OCI-LY7 (cell line): ENCODE results near the gene KIAA0930. TPM values are rescaled to one million over a fixed set of nuclear protein-coding genes. Genes with fewer than 3 reads are reported as not detected.

Source experiments
- BruUV-seq: library from RNA; stranded (reverse); fragments of 400-500 nt; replicated peaks from 2 replicates; lab custom pipeline; 2021; lab: Mats Ljungman, UMichigan
- CTCF ChIA-PET: fragments of 300-600 bp; sonication (Branson Sonifier 250); formaldehyde crosslinking; loops from one replicate; lab custom pipeline; 2022; ENCODE audit warnings: antibody characterized with exemption; ENCODE audit not compliant: unreplicated experiment; lab: Charles Lee
- POLR2A ChIA-PET: fragments of 300-600 bp; sonication (Branson Sonifier 250); formaldehyde crosslinking; loops from one replicate; lab custom pipeline; 2022; ENCODE audit warnings: antibody characterized with exemption; lab: Charles Lee
- DNase-seq: peaks from one replicate; pipeline ENCODE4 v3.0.0-alpha.2; 2015; ENCODE audit warnings: low spot score
- H2AFZ ChIP-seq: fragments of 200-600 bp; sonication (generic), shearing (Covaris generic); 2 replicates; pipeline ENCODE4 v1.6.1; 2014; ENCODE audit warnings: mild to moderate bottlenecking, antibody characterized with exemption, low read length, moderate library complexity
- H3K27ac ChIP-seq: fragments of 200-600 bp; sonication (generic); 2 replicates; pipeline ENCODE4 v1.5.1; 2014; ENCODE audit warnings: mixed run types, low read depth, mild to moderate bottlenecking, moderate library complexity, low read length, inconsistent platforms; ENCODE audit not compliant: poor library complexity, severe bottlenecking
- H3K36me3 ChIP-seq: fragments of 200-600 bp; sonication (generic); 2 replicates; pipeline ENCODE4 v1.6.1; 2014; ENCODE audit warnings: mild to moderate bottlenecking, antibody characterized with exemption, low read length, moderate library complexity, mixed read lengths; ENCODE audit not compliant: insufficient read depth
- H3K4me1 ChIP-seq: fragments of 200-600 bp; sonication (generic); 2 replicates; pipeline ENCODE4 v1.5.1; 2014; ENCODE audit warnings: mild to moderate bottlenecking, low read length; ENCODE audit not compliant: insufficient read depth, poor library complexity, severe bottlenecking
- H3K4me2 ChIP-seq: fragments of 200-600 bp; sonication (generic); 2 replicates; pipeline ENCODE4 v1.6.1; 2014; ENCODE audit warnings: mild to moderate bottlenecking, low read length
- H3K4me3 ChIP-seq: fragments of 200-600 bp; sonication (generic); 2 replicates; pipeline ENCODE4 v1.5.1; 2014; ENCODE audit warnings: mild to moderate bottlenecking, low read depth, low read length; ENCODE audit not compliant: poor library complexity, severe bottlenecking
- H3K79me2 ChIP-seq: fragments of 200-600 bp; sonication (generic); 2 replicates; pipeline ENCODE4 v1.6.1; 2016; ENCODE audit warnings: low read depth, mild to moderate bottlenecking, low read length, moderate library complexity, mixed read lengths; ENCODE audit not compliant: insufficient read depth
- H3K9me2 ChIP-seq: fragments of 200-600 bp; sonication (generic); 2 replicates; pipeline ENCODE4 v1.6.1; 2016; ENCODE audit warnings: mild to moderate bottlenecking, low read length, mixed read lengths; ENCODE audit not compliant: insufficient read depth
- H3K9me3 ChIP-seq: fragments of 200-600 bp; sonication (generic); 2 replicates; pipeline ENCODE4 v1.6.1; 2014; ENCODE audit warnings: mild to moderate bottlenecking, mixed run types, low read length, mixed read lengths
- H4K20me1 ChIP-seq: fragments of 200-600 bp; sonication (generic); 2 replicates; pipeline ENCODE4 v1.6.1; 2014; ENCODE audit warnings: mild to moderate bottlenecking, antibody characterized with exemption, low read length, moderate library complexity, mixed read lengths; ENCODE audit not compliant: insufficient read depth
- CTCF ChIP-seq: fragments of 200-600 bp; sonication (generic); conservative IDR thresholded peaks from 2 replicates; pipeline ENCODE4 v1.5.1; 2014; ENCODE audit warnings: mild to moderate bottlenecking, antibody characterized with exemption, low read length, moderate library complexity, mixed read lengths
- EZH2phosphoT487 ChIP-seq: fragments of 200-600 bp; sonication (generic); IDR thresholded peaks from 2 replicates; pipeline ENCODE4 v1.6.1; 2018; ENCODE audit warnings: low read depth, borderline replicate concordance, mild to moderate bottlenecking, mixed run types, antibody characterized with exemption, low read length, moderate library complexity, mixed read lengths
- intact Hi-C: fragments of 100-400 bp; cut with micrococcal nuclease; formaldehyde crosslinking; loops from one replicate; pipeline ENCODE4 v1.10.0; 2022; ENCODE audit not compliant: unreplicated experiment
- total RNA-seq, 2 experiments: library from RNA; depleted of rRNA in 1 of 2; stranded (reverse); fragments of >200 nt in 1 of 2; shearing (Covaris generic) in 1 of 2; gene quantifications; 2 replicates each; pipeline ENCODE4 v1.2.3, GENCODE V29; 2014 to 2022

KIAA0930 gene
- total RNA-seq, 2 experiments from 2014 or later: 80.7 to 93.9 TPM

GRCh38 chr22:45248832-45249561 is 8.3 kb upstream of the KIAA0930 start:
- peak overlapping the region; percentile 40; the same call in 1 of the 2 replicates for H2AFZ ChIP-seq
- H3K4me2 ChIP-seq: peak overlapping the region; percentile 69
- intact Hi-C loops: no loop called here
- peaks cover 53% of the 10 kb centered on the region for H3K4me1 ChIP-seq
- H3K9me2 ChIP-seq: no peaks in the 10 kb centered on the region
- peak overlapping the region; percentile 54 for H3K4me3 ChIP-seq
- TF ChIP-seq EZH2phosphoT487 (no peak), CTCF (no peak)
- ChIA-PET CTCF (no interaction called here), POLR2A (interaction anchor here (0.7 to 1.4 kb wide), 4 partner anchors 9 to 141 kb away, joined by 3 to 5 read pairs (median 4); no protein-coding TSS in a partner anchor)
- no TSS peak for BruUV-seq
- DNase-seq: peak; percentile 70
- H3K9me3 ChIP-seq: no peaks in the 10 kb centered on the region
- no peaks in the 10 kb centered on the region for H3K36me3 ChIP-seq
- H3K79me2 ChIP-seq: no peaks in the 10 kb centered on the region
- H4K20me1 ChIP-seq: no peaks in the 10 kb centered on the region
- peak overlapping the region; percentile 65 for H3K27ac ChIP-seq

- Histone ChIP-seq H3K27ac (peak overlapping the region; percentile 97), H3K79me2 (no peaks in the 10 kb centered on the region), H3K4me3 (peak overlapping the region; percentile 48), H3K9me3 (no peaks in the 10 kb centered on the region), H2AFZ (no peak overlapping the region; the same call in 1 of the 2 replicates), H3K4me1 (peaks cover 70% of the 10 kb centered on the region), H3K36me3 (no peaks in the 10 kb centered on the region), H3K4me2 (peak overlapping the region; percentile 74), H4K20me1 (no peaks in the 10 kb centered on the region), H3K9me2 (no peaks in the 10 kb centered on the region)
- ChIA-PET CTCF (interaction anchor here (0.6 kb wide), 1 partner anchor 17 kb away, joined by 3 read pairs; no protein-coding TSS in a partner anchor), POLR2A (interaction anchor here (0.5 to 2.1 kb wide), 7 partner anchors 9 to 1401 kb away, joined by 3 to 8 read pairs (median 3); no protein-coding TSS in a partner anchor)
- TF ChIP-seq CTCF (no peak), EZH2phosphoT487 (no peak)
- no peak for DNase-seq
- intact Hi-C loops: no loop called here
- BruUV-seq: TSS peak; percentile 71
These were observed 5.6 kb upstream of the KIAA0930 start for GRCh38 chr22:45246060-45246985.
